Coronary artery (tissue), 2 donors: Measurements from ENCODE around the gene GMDS.
"Not testable (repeated sequence)": the region's sequence is repeated elsewhere in the genome, so short reads cannot be mapped to it uniquely, and the experiment has no call there.

ENCODE experiments used
- DNase-seq: peaks from one replicate; pipeline ENCODE4 v3.0.0-alpha.2; 2017; ENCODE audit warnings: low spot score
- H3K27ac ChIP-seq, 2 donors: fragments of 200-600 bp; sonication (generic); one replicate each; pipeline ENCODE4 v1.5.1; 2016 to 2019
- H3K4me3 ChIP-seq: fragments of 200-600 bp; sonication (generic); 2 replicates; pipeline ENCODE4 v1.5.1; 2016; ENCODE audit warnings: mild to moderate bottlenecking, moderate library complexity
- CTCF ChIP-seq: fragments of 200-600 bp; sonication (generic); IDR thresholded peaks from one replicate; pipeline ENCODE4 v1.5.1; 2019; ENCODE audit warnings: antibody characterized with exemption

The GMDS gene

GRCh38 chr6:1761477-1761877 is 483.9 kb downstream of the GMDS start:
- TF ChIP-seq CTCF: no peak
- no peak for DNase-seq
- Histone ChIP-seq H3K27ac (no peak overlapping the region), H3K4me3 (no peak overlapping the region)

- no peak for TF ChIP-seq CTCF
- Histone ChIP-seq H3K27ac (no peak overlapping the region), H3K4me3 (no peak overlapping the region)
- DNase-seq: no peak
These were observed 484.5 kb downstream of the GMDS start for GRCh38 chr6:1760876-1761275.

GRCh38 chr6:1759870-1760269 is 485.5 kb downstream of the GMDS start:
- no peak for TF ChIP-seq CTCF
- DNase-seq: no peak
- Histone ChIP-seq H3K27ac (no peak overlapping the region), H3K4me3 (no peak overlapping the region)

GRCh38 chr6:1758076-1758679 is 487.2 kb downstream of the GMDS start:
- Histone ChIP-seq H3K4me3 (no peak overlapping the region), H3K27ac (no peak overlapping the region)
- no peak for TF ChIP-seq CTCF
- no peak for DNase-seq

GRCh38 chr6:1757131-1757530 is 488.3 kb downstream of the GMDS start:
- TF ChIP-seq CTCF: no peak
- no peak overlapping the region for H3K27ac ChIP-seq
- H3K4me3 ChIP-seq: no peak overlapping the region
- no peak for DNase-seq

GRCh38 chr6:1756472-1757129 is 488.8 kb downstream of the GMDS start:
- H3K27ac ChIP-seq: no peak overlapping the region
- H3K4me3 ChIP-seq: no peak overlapping the region
- TF ChIP-seq CTCF: no peak
- DNase-seq: no peak

GRCh38 chr6:1751063-1751462 is 494.3 kb downstream of the GMDS start:
- not testable (repeated sequence) for H3K4me3 ChIP-seq, DNase-seq, H3K27ac ChIP-seq
